Measurements from ENCODE around the gene PPP1R14D.

PPP1R14D gene

GRCh38 chr15:40768521-40769273, 59.8 kb downstream of the PPP1R14D start:
- DNase-seq (ENCODE audit: low read depth, low spot score), result no peak
- TF ChIP-seq FOXP2 (optimal IDR thresholded peaks at IDR 0.05; ENCODE audit: control extremely low read depth, extremely low read length, insufficient read depth), result no peak
- TF ChIP-seq EZH2 (IDR thresholded peaks at IDR 0.05), result no peak
- no peak for TF ChIP-seq POLR2AphosphoS5 (IDR thresholded peaks at IDR 0.05; ENCODE audit: borderline replicate concordance, low read depth, low read length)
- Histone ChIP-seq H3K27ac (no peak overlapping the region), H3K9ac (ENCODE audit: insufficient read length) (no peak overlapping the region), H3K36me3 (ENCODE audit: insufficient read depth, low read length) (no peaks in the 10 kb centered on the region; the same call in 1 of the 2 replicates), H3K9me3 (ENCODE audit: low read depth, low read length) (no peaks in the 10 kb centered on the region), H3K4me3 (no peak overlapping the region)

DNA sequence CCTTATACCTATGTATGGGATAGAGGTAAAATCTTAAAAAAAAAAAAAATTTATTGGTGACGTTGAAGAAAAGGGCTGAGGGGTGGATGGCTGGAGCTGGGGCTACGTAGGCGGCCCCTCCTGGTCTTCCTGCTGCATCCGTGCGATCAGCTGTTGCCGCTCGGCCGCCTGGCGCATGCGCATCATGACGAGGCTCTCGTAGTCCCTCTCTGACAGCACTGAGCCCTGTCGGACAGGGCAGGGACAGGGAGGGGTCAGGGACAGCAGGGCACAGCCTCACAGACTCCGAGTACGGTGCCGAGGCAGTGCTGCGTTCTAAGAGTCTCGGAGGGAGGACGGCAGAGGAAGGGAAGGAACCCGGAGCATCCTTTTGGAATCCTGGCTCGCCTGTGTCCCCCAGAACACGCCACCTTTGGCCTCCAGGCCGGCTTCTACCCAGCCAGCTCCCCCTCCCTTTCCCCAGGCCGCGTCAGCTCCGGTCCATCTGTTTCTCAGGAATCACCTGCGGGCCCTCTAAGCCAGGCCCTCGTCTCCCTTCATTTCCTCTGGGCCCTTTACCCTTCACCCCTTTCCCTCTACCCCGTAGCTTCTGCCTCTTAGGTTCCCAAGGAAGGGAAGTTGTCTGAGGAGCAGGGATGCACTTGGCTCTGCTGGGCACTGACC, 60.5 kb downstream of the PPP1R14D start:
- Histone ChIP-seq H3K27ac (no peak overlapping the region), H3K4me3 (no peak overlapping the region), H3K36me3 (ENCODE audit: insufficient read depth, low read length) (no peaks in the 10 kb centered on the region; the same call in 1 of the 2 replicates), H3K9me3 (ENCODE audit: low read depth, low read length) (no peaks in the 10 kb centered on the region), H3K9ac (ENCODE audit: insufficient read length) (no peak overlapping the region)
- no peak for TF ChIP-seq FOXP2 (optimal IDR thresholded peaks at IDR 0.05; ENCODE audit: control extremely low read depth, extremely low read length, insufficient read depth)
- no peak for TF ChIP-seq EZH2 (IDR thresholded peaks at IDR 0.05)
- no peak for TF ChIP-seq POLR2AphosphoS5 (IDR thresholded peaks at IDR 0.05; ENCODE audit: borderline replicate concordance, low read depth, low read length)
- DNase-seq (ENCODE audit: low read depth, low spot score), result no peak

- Histone ChIP-seq H3K9me3 (ENCODE audit: low read depth, low read length) (no peaks in the 10 kb centered on the region), H3K36me3 (ENCODE audit: insufficient read depth, low read length) (no peaks in the 10 kb centered on the region; the same call in 1 of the 2 replicates), H3K4me3 (no peak overlapping the region), H3K9ac (ENCODE audit: insufficient read length) (no peak overlapping the region), H3K27ac (no peak overlapping the region)
- no peak for TF ChIP-seq FOXP2 (optimal IDR thresholded peaks at IDR 0.05; ENCODE audit: control extremely low read depth, extremely low read length, insufficient read depth)
- no peak for TF ChIP-seq POLR2AphosphoS5 (IDR thresholded peaks at IDR 0.05; ENCODE audit: borderline replicate concordance, low read depth, low read length)
- TF ChIP-seq EZH2 (IDR thresholded peaks at IDR 0.05), result no peak
- DNase-seq (ENCODE audit: low read depth, low spot score), result no peak
Observed at GRCh38 chr15:40766906-40767837, 61.3 kb downstream of the PPP1R14D start.

- Histone ChIP-seq H3K9me3 (ENCODE audit: low read depth, low read length) (no peaks in the 10 kb centered on the region), H3K4me3 (no peak overlapping the region), H3K36me3 (ENCODE audit: insufficient read depth, low read length) (no peaks in the 10 kb centered on the region; the same call in 1 of the 2 replicates), H3K27ac (peak overlapping the region; percentile 49), H3K9ac (ENCODE audit: insufficient read length) (peak overlapping the region; percentile 17)
- TF ChIP-seq EZH2 (IDR thresholded peaks at IDR 0.05) (no peak), FOXP2 (optimal IDR thresholded peaks at IDR 0.05; ENCODE audit: control extremely low read depth, extremely low read length, insufficient read depth) (no peak), POLR2AphosphoS5 (IDR thresholded peaks at IDR 0.05; ENCODE audit: borderline replicate concordance, low read depth, low read length) (no peak)
- no peak for DNase-seq (ENCODE audit: low read depth, low spot score)
Observed at GRCh38 chr15:40766194-40766815, 62.2 kb downstream of the PPP1R14D start.

Measured in SK-N-MC (cell line).